Right cardiac atrium (tissue), 5 donors: ENCODE measurements around the gene AJAP1. TPM values are rescaled to one million over a fixed set of nuclear protein-coding genes. Genes with fewer than 3 reads are reported as not detected.

ENCODE experiments used
- ATAC-seq, 2 donors: fragments of 200-7000 bp; cut with Tn5 transposase; one replicate each; pipeline versions ENCODE4 v1.8.0 to v1.9.1; 2020; ENCODE audit warnings: moderate library complexity in 2 of 2, mild to moderate bottlenecking in 1 of 2
- DNase-seq, 3 donors: peaks; one replicate each; pipeline ENCODE4 v3.0.0-alpha.2; 2020
- H3K27ac ChIP-seq: one replicate; pipeline ENCODE4 v1.5.1; 2013; ENCODE audit warnings: mild to moderate bottlenecking, low read length, control low read depth, moderate library complexity
- H3K27me3 ChIP-seq: one replicate; pipeline ENCODE4 v1.6.1; 2013; ENCODE audit not compliant: control insufficient read depth, insufficient read depth
- H3K4me1 ChIP-seq: one replicate; pipeline ENCODE4 v1.6.1; 2013; ENCODE audit warnings: low read length; ENCODE audit not compliant: control insufficient read depth, insufficient read depth
- H3K4me3 ChIP-seq: one replicate; pipeline ENCODE4 v1.5.1; 2013; ENCODE audit warnings: low read length, control low read depth
- H3K9me3 ChIP-seq: one replicate; pipeline ENCODE4 v1.6.1; 2013; ENCODE audit warnings: low read length; ENCODE audit not compliant: control insufficient read depth
- WGBS: extraction: QIAGEN DNeasy Blood & Tissue Kit; methylation state at CpG from one replicate; pipeline ENCODE4 v1.1.7; 2013; 5-methylcytosine and 5-hydroxymethylcytosine counted together
- intact Hi-C, 4 donors: fragments of 100-400 bp; cut with DNase I; formaldehyde crosslinking; loops; one replicate each; pipeline versions ENCODE4 v1.11.0 to v1.14.0; 2022 to 2023
- polyA plus RNA-seq: library from polyadenylated mRNA; stranded (reverse); fragments of 200-250 nt; gene quantifications from one replicate; pipeline ENCODE4 v1.2.3, GENCODE V29; 2013
- total RNA-seq, 4 donors: library from RNA; stranded (reverse); fragmentation: NEBNext Ultra II Directional; extraction: Animal tissue kit (Norgen Biotek cat#: 25700); gene quantifications; one replicate each; pipeline ENCODE4 v1.2.1, GENCODE V29; 2021
- donor health status: healthy with polysubstance abuse.
- donor health status: DM: no; HTN: yes; CAD: no.
- donor health status: DM: no; HTN: no; CAD: no.
- donor health status: DM: no; HTN: yes; CAD: no; lungs with severe emphysema.
- donor health status: DM: yes; HTN: yes; CAD: no.

The AJAP1 gene
- total and polyA plus RNA-seq, 5 donors = 0.02 to 0.18 (median 0.06) TPM

DNA sequence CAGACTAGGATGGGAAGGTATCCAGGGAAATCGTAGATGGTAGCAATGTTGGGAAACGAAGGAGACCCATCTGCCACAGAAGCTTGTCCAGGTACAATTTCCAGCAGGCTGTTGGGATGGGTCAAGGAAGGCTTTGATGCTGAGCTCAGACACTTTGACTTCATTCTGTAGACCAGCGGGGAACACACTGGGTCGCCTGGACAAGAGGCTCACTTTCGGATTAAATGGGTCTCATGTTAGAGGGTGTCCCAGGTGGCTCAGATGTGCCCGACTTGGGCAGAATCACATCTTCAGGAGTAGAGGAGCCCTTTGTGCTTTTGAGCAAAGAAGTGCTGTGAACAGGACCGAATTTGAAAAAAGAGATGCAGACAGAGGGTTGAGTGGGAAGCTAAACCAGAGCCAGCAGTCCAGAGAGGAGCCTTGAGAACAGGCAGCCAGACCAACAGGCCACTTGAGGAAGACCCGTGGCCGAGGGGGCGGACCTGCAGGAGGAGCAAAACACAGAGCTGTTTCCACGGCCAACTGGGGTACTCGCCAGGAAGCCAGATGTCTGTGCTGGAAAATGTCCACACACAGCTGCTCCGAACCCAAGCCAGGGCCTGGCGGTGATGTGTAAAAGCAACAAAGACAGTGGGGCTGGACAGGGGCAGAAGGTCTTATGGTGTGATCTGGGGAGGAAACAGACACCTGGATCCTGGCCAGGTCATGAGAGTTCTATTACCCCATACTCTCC lies 146.9 kb downstream of the AJAP1 start:
- H3K4me1 ChIP-seq = peaks cover 4% of the 10 kb centered on the region
- WGBS = 53% methylated on average over 14 of the region's 14 CpGs
- H3K4me3 ChIP-seq = no peak overlapping the region
- intact Hi-C loops = no loop called here
- ATAC-seq (peak; percentile 80 to 85), DNase-seq (peak; percentile 79 to 93 (median 90))
- no peak overlapping the region for H3K27ac ChIP-seq
- peaks cover 2% of the 10 kb centered on the region for H3K9me3 ChIP-seq
- no peaks in the 10 kb centered on the region for H3K27me3 ChIP-seq

DNA sequence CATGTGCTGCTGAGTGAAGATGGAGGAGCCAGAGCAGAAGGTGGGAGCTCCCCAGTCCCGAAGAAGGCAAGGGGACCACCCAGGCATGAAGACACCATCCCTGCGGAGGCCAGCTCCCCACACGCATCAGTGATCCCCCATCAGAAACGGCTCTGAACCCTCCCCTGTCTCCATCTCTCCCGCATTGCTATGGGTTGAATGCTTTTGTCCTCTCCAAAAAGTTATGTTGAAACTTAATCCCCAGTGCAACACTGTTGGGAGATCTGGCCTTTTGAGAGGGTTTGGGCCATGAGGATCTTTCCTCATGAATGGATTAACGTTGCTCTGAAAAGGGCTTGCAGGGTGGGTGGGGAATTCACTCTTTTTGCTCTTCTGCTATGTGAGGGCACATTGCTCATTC lies 147.6 kb downstream of the AJAP1 start:
- Histone ChIP-seq H3K27ac (no peak overlapping the region), H3K27me3 (no peaks in the 10 kb centered on the region), H3K4me1 (peaks cover 2% of the 10 kb centered on the region), H3K4me3 (no peak overlapping the region), H3K9me3 (peaks cover 2% of the 10 kb centered on the region)
- WGBS = 65% methylated on average over 6 of the region's 6 CpGs
- peak; percentile 9 to 13 for ATAC-seq
- intact Hi-C loops = no loop called here
- DNase-seq = no peak

DNA sequence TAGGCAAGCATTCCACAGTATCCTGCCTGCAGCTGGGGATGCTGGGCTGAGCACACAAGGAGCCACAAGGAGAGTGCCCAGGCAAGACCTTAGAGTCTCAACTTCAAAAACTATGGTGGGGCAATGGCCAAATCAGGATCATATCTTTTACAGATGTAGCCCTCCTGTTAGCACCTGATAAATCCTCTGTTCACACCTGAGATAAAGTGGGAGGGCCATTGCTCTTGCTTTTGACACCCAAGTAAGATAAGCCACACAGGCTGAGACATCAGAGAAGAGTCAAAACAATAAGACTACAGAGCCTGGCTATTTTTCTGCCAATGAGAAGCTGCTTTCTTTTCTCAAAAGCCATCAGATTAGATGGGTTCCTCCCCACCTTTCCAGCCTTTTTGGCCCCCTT lies 148.9 kb downstream of the AJAP1 start:
- H3K27me3 ChIP-seq = no peaks in the 10 kb centered on the region
- no peak overlapping the region for H3K27ac ChIP-seq
- H3K9me3 ChIP-seq = peaks cover 2% of the 10 kb centered on the region
- H3K4me3 ChIP-seq = no peak overlapping the region
- H3K4me1 ChIP-seq = no peaks in the 10 kb centered on the region
- no peak for ATAC-seq
- no peak for DNase-seq
- intact Hi-C loops = no loop called here

DNA sequence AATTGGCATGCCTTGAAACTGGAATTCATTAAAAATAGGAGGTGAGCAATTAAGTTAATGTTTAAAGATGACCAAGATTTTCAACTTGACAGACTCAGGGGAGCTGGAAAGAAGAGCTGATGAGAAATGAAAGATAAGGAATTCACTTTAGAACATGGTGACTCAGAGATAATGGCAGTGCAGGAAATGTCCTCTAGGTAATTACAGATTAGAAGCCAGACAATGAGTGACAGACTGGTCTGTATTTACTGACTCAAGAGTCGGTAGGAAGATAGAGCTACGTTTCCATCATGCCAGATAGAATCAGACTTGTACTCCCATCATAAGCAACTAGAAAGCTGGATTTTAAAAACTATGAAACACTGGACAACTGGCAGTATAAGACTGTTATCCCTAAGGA lies 151.6 kb downstream of the AJAP1 start:
- Histone ChIP-seq H3K9me3 (peaks cover 2% of the 10 kb centered on the region), H3K4me3 (no peak overlapping the region), H3K27ac (no peak overlapping the region), H3K4me1 (no peaks in the 10 kb centered on the region), H3K27me3 (no peaks in the 10 kb centered on the region)
- intact Hi-C loops = no loop called here
- ATAC-seq = no peak
- WGBS = 13% methylated on average over 2 of the region's 2 CpGs
- no peak for DNase-seq

DNA sequence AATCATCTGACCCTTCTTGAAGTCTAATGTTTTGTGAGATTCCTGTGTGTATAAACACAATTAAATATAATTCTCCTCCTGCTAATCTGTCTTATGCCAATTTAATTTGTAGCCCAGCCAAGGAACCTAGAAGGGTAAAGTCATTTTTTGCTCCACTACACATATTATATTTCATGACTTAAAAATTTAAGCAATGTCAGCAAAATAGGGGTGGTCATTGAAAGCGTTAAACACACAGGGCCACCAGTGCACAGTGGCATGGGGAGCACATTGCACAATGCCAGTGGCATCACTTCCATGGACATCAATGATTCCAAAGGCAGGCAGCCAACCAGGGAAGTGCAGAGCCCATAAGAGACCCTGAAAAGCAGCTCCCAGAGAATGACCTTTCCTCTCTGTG lies 166.1 kb downstream of the AJAP1 start:
- ATAC-seq (no peak), DNase-seq (no peak)
- WGBS = 83% methylated on average over 1 of the region's 1 CpG
- Histone ChIP-seq H3K4me1 (peaks cover 2% of the 10 kb centered on the region), H3K9me3 (no peaks in the 10 kb centered on the region), H3K27me3 (no peaks in the 10 kb centered on the region), H3K4me3 (no peak overlapping the region), H3K27ac (no peak overlapping the region)
- intact Hi-C loops = no loop called here

DNA sequence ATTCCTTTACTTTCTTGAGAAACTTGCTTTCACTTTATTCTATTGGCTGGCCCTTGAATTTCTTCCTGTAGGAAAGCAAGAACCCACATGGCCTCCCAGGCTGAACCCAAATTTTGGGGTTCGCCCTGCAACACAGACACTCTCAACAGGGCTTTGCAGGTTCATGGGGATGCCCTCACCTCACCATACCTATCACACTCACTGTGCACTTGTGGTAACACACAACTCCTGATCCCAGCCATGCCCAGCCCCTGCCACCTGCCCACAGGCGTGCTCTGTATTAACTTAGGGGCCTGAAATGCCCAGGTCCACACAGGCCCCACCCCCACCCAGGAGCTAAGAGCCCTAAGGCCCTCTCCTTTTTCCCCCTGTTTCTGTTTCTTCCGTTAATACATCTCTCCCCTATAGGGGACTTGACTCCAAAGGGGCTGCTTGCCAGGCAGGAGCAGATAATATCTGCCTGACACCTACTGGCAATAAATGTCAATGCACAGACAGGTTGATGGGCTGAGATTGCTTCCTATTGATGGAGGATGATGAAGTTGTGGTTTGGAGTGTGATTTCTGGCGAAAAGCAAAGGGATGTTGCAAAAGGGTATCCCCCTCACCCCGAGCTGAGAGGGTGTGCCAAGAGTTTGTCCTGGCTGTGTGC lies 171.5 kb downstream of the AJAP1 start:
- no peak overlapping the region for H3K27ac ChIP-seq
- ATAC-seq (peak in 1 of 2 donors; percentile 36), DNase-seq (peak in 1 of 3 donors; percentile 52)
- H3K27me3 ChIP-seq = no peaks in the 10 kb centered on the region
- WGBS = 53% methylated on average over 5 of the region's 5 CpGs
- intact Hi-C loops = no loop called here
- H3K4me1 ChIP-seq = no peaks in the 10 kb centered on the region
- no peaks in the 10 kb centered on the region for H3K9me3 ChIP-seq
- H3K4me3 ChIP-seq = no peak overlapping the region

DNA sequence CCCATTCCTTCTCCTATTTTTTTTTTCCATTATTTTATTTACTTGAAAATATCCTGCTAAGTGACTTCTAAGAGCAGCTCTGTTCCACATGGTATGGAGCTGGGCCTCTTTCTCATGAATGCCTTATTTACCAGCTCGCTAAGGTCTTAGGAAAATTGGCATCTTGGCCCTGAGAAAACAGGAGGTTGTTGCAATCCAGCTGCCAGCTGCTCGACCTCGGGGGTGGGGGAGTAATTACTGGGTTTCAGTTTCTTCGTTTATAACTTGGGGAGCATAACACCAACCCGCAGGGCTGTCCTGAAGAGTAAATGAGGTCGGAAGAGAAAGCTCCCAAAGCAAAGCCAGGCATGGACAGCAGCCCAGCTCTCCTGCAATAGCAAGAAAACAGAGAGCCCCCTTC lies 176.3 kb downstream of the AJAP1 start:
- intact Hi-C loops = no loop called here
- Histone ChIP-seq H3K9me3 (no peaks in the 10 kb centered on the region), H3K4me3 (no peak overlapping the region), H3K27me3 (no peaks in the 10 kb centered on the region), H3K27ac (no peak overlapping the region), H3K4me1 (no peaks in the 10 kb centered on the region)
- ATAC-seq = no peak
- DNase-seq = no peak
- 48% methylated on average over 6 of the region's 6 CpGs for WGBS

DNA sequence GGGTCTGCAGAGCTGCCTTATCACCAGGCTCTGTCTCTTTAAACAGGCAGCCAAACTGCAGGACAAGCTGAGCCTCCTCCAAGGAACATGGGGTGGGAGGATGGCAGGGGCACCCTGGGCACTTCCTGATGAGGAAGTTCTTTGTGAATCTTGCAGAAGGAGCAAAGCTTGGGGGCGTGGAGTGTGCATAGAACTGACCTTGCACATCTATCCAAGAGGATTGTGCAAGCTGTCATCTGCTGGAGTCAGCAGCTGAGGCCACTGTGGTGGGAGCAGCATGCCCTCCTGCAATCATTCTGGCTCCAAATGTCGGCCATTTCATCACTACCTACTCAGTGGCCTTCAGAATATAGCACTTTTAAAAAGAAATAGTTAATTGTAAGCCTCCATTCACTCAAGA lies 182.2 kb downstream of the AJAP1 start:
- no peak overlapping the region for H3K4me3 ChIP-seq

DNA sequence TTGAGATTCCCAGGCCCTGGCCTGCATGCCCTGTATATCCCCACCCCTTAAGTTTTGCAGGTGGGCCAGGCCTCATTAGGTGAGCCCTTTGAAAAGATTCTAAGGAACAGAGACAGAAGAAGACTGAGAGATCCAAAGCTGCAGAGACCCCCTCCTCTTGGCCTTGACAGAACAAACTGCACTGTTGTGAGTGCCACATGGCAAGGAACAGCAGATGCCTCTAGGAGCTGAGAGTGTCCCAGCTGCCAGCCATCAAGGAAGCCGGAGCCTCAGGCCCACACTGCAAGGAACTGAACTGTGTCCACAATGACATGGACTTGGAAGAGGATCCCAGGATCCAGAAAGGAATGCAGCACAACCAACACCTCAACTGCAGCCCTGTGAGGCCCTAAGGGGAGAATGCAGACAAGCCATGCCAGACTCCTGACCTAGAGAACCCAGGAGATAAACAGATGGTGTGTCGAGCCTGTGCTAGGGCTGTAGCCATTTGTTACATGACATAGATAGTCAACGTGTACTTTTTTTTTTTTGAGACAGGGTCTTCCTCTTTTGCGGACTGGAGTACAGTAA lies 182.7 kb downstream of the AJAP1 start:
- intact Hi-C loops = no loop called here
- no peaks in the 10 kb centered on the region for H3K9me3 ChIP-seq
- ATAC-seq = no peak
- no peaks in the 10 kb centered on the region for H3K27me3 ChIP-seq
- no peaks in the 10 kb centered on the region for H3K4me1 ChIP-seq
- H3K27ac ChIP-seq = no peak overlapping the region
- no peak for DNase-seq
- 25% methylated on average over 4 of the region's 4 CpGs for WGBS
- no peak overlapping the region for H3K4me3 ChIP-seq

More for the DNA sequence above, 182.2 kb downstream of the AJAP1 start:
- peak in 1 of 2 donors; percentile 36 for ATAC-seq
- WGBS = 33% methylated on average over 2 of the region's 2 CpGs
- H3K27me3 ChIP-seq = no peaks in the 10 kb centered on the region
- DNase-seq = peak in 2 of 3 donors; percentile 16 to 53
- H3K27ac ChIP-seq = no peak overlapping the region
- no peaks in the 10 kb centered on the region for H3K9me3 ChIP-seq
- intact Hi-C loops = no loop called here
- H3K4me1 ChIP-seq = no peaks in the 10 kb centered on the region

DNA sequence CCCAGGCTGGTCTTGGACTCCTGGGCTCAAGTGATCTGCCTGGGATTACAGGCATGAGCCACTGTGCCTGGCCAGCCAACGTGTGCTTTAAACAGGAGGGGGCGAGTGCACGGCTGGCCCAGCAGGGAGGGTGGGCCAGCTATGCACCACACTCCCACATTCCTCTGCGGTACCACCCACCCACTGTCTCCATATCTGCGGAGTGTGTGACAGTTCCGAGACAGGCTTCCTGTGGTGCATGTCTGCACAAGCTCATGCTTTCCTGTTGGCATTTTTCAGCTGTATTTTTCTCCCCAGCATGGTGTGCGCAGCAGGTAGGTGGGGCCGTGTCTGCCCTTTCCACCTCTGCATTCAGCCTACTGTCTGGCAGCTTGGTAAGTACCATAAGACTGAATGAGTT lies 183.3 kb downstream of the AJAP1 start:
- Histone ChIP-seq H3K9me3 (no peaks in the 10 kb centered on the region), H3K4me3 (no peak overlapping the region), H3K27ac (no peak overlapping the region), H3K27me3 (no peaks in the 10 kb centered on the region), H3K4me1 (no peaks in the 10 kb centered on the region)
- intact Hi-C loops = no loop called here
- peak in 1 of 2 donors; percentile 31 for ATAC-seq
- no peak for DNase-seq
- 25% methylated on average over 8 of the region's 8 CpGs for WGBS

DNA sequence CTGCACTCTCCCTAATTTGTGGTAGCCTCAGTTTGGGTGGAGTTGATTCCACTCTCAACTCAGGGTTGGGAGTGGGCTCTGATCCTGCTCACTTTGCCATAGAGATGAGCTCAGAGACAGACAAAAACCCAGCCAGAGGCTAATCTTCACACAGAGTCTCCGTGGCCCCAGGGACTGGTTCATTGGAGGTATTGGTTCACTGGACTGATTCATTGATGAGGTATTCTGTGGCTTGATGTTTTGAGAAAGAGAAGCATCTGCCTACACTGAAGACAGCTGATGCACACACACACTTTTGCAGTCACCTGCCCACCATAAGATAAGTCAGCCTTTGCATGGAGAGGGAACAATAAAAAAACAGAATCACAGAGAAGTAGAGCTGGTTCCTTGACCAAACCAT lies 183.8 kb downstream of the AJAP1 start:
- intact Hi-C loops = no loop called here
- ATAC-seq = no peak

More for the DNA sequence above, 183.8 kb downstream of the AJAP1 start:
- H3K27ac ChIP-seq = no peak overlapping the region
- H3K4me1 ChIP-seq = no peaks in the 10 kb centered on the region
- H3K4me3 ChIP-seq = no peak overlapping the region
- DNase-seq = no peak
- H3K9me3 ChIP-seq = no peaks in the 10 kb centered on the region
- H3K27me3 ChIP-seq = no peaks in the 10 kb centered on the region
- 77% methylated on average over 1 of the region's 1 CpG for WGBS
